SK-N-SH treated with all-trans-retinoic acid at 6 μM for 48 hours (cell line): Measurements from ENCODE around the gene PPP1R16B.

Experiments
- CSDC2 ChIP-seq: fragments of 250-450 bp; sonication (Bioruptor Pico); IDR thresholded peaks from 2 replicates; pipeline ENCODE4 v1.5.0; 2020; ENCODE audit warnings: mild to moderate bottlenecking, moderate library complexity
- CSRNP3 ChIP-seq: fragments of 250-450 bp; sonication (Bioruptor Pico); IDR thresholded peaks from 2 replicates; pipeline ENCODE4 v1.5.1; 2021; ENCODE audit warnings: mild to moderate bottlenecking, moderate library complexity
- PPARA ChIP-seq: fragments of 250-450 bp; sonication (Bioruptor Pico); IDR thresholded peaks from 2 replicates; pipeline ENCODE4 v1.5.0; 2020; ENCODE audit warnings: mild to moderate bottlenecking, borderline replicate concordance
- ZC3H10 ChIP-seq: fragments of 250-450 bp; sonication (Bioruptor Pico); IDR thresholded peaks from 2 replicates; pipeline ENCODE4 v1.5.1; 2021; ENCODE audit warnings: mild to moderate bottlenecking, moderate library complexity
- ZFP30 ChIP-seq: fragments of 450-650 bp; formaldehyde crosslinking; IDR thresholded peaks from 2 replicates; pipeline ENCODE4 v1.5.0; 2022; ENCODE audit warnings: mild to moderate bottlenecking, moderate library complexity
- ZNF70 ChIP-seq: fragments of 450-650 bp; formaldehyde crosslinking; IDR thresholded peaks from 2 replicates; pipeline ENCODE4 v1.5.0; 2020; ENCODE audit warnings: mild to moderate bottlenecking, moderate library complexity

- TF ChIP-seq ZNF70 (no peak), ZFP30 (CRISPR knock-in tag) (no peak), CSDC2 (CRISPR knock-in tag) (no peak), ZC3H10 (no peak), CSRNP3 (CRISPR knock-in tag) (no peak), PPARA (CRISPR knock-in tag) (no peak)
Observed at GRCh38 chr20:38870733-38871559, 65.4 kb downstream of the PPP1R16B start.
